Loucy (cell line): ENCODE data around the gene PPP3CA.

Experiments
- H2AFZ ChIP-seq: fragments of 200-600 bp; sonication (generic); 2 replicates; pipeline ENCODE4 v1.6.0; 2016; ENCODE audit warnings: antibody characterized with exemption, mild to moderate bottlenecking, low read length, moderate library complexity
- H3F3A ChIP-seq: fragments of 200-600 bp; 2 replicates; pipeline ENCODE4 v1.6.0; 2016; ENCODE audit warnings: antibody characterized with exemption, low read depth, mild to moderate bottlenecking
- H3K27me3 ChIP-seq: fragments of 200-600 bp; sonication (generic); 2 replicates; pipeline ENCODE4 v1.6.1; 2014; ENCODE audit warnings: low read length, mild to moderate bottlenecking; ENCODE audit not compliant: insufficient read depth, poor library complexity, severe bottlenecking
- H3K36me3 ChIP-seq: fragments of 200-600 bp; sonication (generic); 2 replicates; pipeline ENCODE4 v1.6.1; 2016; ENCODE audit warnings: low read length; ENCODE audit not compliant: insufficient read depth
- H3K4me1 ChIP-seq: fragments of 200-600 bp; sonication (generic); 2 replicates; pipeline ENCODE4 v1.5.1; 2014; ENCODE audit warnings: low read length, mild to moderate bottlenecking; ENCODE audit not compliant: insufficient read depth, poor library complexity, severe bottlenecking
- H3K4me2 ChIP-seq: fragments of 200-600 bp; sonication (generic); 2 replicates; pipeline ENCODE4 v1.6.0; 2014; ENCODE audit warnings: antibody characterized with exemption, low read length, low read depth, mild to moderate bottlenecking; ENCODE audit not compliant: poor library complexity, severe bottlenecking
- H3K4me3 ChIP-seq: fragments of 200-600 bp; sonication (generic); 2 replicates; pipeline ENCODE4 v1.5.1; 2014; ENCODE audit warnings: low read length, mild to moderate bottlenecking, mixed read lengths; ENCODE audit not compliant: poor library complexity, severe bottlenecking
- H3K79me2 ChIP-seq: fragments of 200-600 bp; sonication (generic); 2 replicates; pipeline ENCODE4 v1.6.1; 2014; ENCODE audit warnings: low read length; ENCODE audit not compliant: insufficient read depth
- H3K9ac ChIP-seq: fragments of 200-600 bp; sonication (generic); 2 replicates; pipeline ENCODE4 v1.6.0; 2014; ENCODE audit warnings: mild to moderate bottlenecking, low read depth, low read length, moderate library complexity; ENCODE audit not compliant: poor library complexity, severe bottlenecking
- H3K9me2 ChIP-seq: fragments of 200-600 bp; sonication (generic); replicated peaks from 2 replicates; pipeline ENCODE4 v1.6.1; 2016; ENCODE audit warnings: low read depth, low read length, mixed read lengths
- H3K9me3 ChIP-seq: fragments of 200-600 bp; sonication (generic); 2 replicates; pipeline ENCODE4 v1.6.1; 2014; ENCODE audit warnings: mild to moderate bottlenecking, antibody characterized with exemption, low read length, low read depth; ENCODE audit not compliant: insufficient read depth
- H4K20me1 ChIP-seq: fragments of 200-600 bp; sonication (generic); 2 replicates; pipeline ENCODE4 v1.6.0; 2014; ENCODE audit warnings: antibody characterized with exemption, low read length, mild to moderate bottlenecking; ENCODE audit not compliant: insufficient read depth, poor library complexity, severe bottlenecking
- CTCF ChIP-seq: fragments of 200-600 bp; sonication (generic); conservative IDR thresholded peaks from 2 replicates; pipeline ENCODE4 v1.5.1; 2014; ENCODE audit warnings: mild to moderate bottlenecking, antibody characterized with exemption, low read length
- EZH2phosphoT487 ChIP-seq: fragments of 200-600 bp; IDR thresholded peaks from 2 replicates; pipeline ENCODE4 v1.6.1; 2018; ENCODE audit warnings: antibody characterized with exemption, mild to moderate bottlenecking, moderate library complexity, borderline replicate concordance

The PPP3CA gene

DNA sequence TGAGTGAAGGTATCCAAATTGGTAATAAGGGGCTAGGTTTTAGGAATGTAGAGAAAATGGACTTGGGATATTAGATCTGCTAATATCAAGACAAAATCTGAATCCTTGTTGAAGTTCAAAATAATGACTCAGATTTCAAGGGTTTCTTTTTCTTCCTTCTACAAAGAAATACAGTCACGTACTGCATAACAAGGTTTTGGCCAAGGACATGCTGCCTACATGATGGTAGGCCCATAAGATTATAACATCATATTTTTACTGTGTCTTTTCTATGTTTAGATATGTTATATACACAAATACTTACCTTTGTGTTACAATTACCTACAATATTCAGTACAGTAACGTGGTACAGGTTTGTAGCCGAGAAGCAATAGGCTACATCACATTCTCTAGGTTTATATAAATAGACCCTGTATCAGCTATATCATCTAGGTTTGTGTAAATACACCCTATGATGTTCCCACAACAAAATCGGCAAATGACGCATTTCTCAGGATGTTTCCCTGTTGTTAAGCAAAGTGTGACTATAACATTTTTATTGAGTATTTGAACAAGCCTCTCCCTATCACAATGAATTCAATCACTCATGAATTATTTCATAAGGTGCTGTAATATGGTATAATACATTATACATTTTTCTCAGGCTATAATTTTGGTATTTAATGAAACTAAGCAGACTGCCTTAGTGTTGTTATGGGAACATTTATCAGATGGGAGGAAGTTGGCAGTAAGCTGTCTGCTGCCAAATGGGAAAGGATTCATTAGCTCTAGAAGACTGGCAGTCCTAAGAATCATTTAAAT lies 186.3 kb downstream of the PPP3CA start:
- no peak for TF ChIP-seq CTCF
- TF ChIP-seq EZH2phosphoT487, result no peak
- H3K9me2 ChIP-seq, result no peaks in the 10 kb centered on the region
- no peaks in the 10 kb centered on the region for H3K9me3 ChIP-seq
- no peak overlapping the region for H3K4me2 ChIP-seq
- H2AFZ ChIP-seq, result no peak overlapping the region
- no peaks in the 10 kb centered on the region for H3K79me2 ChIP-seq
- no peaks in the 10 kb centered on the region for H3F3A ChIP-seq
- no peaks in the 10 kb centered on the region for H4K20me1 ChIP-seq
- H3K4me3 ChIP-seq, result no peak overlapping the region
- H3K36me3 ChIP-seq, result no peaks in the 10 kb centered on the region
- peaks cover 9% of the 10 kb centered on the region for H3K4me1 ChIP-seq
- no peak overlapping the region for H3K9ac ChIP-seq
- H3K27me3 ChIP-seq, result no peaks in the 10 kb centered on the region

DNA sequence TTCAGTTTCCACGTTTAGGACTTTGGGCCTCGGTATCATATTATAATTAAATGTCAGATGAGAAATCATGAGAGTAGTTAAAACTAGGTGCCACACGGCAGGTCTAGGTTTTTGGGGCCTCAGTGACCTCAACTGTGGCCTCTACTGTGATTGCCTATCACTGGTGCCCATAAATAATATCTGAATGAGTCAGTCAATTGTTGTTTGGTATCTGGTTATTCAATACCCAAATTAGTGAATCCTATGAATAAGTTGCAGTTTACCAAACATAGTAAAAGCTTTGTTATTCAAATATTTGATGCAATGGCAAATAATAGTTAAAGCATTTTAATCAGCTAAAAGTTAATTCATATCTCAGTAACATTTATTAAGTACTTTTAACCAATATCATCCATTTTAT lies 188.8 kb downstream of the PPP3CA start:
- Histone ChIP-seq H3K27me3 (no peaks in the 10 kb centered on the region), H3K4me3 (no peak overlapping the region), H4K20me1 (no peaks in the 10 kb centered on the region), H3K4me2 (no peak overlapping the region), H3F3A (no peaks in the 10 kb centered on the region), H3K4me1 (peaks cover 16% of the 10 kb centered on the region), H3K36me3 (no peaks in the 10 kb centered on the region), H3K9me2 (no peaks in the 10 kb centered on the region), H2AFZ (no peak overlapping the region), H3K9me3 (no peaks in the 10 kb centered on the region), H3K79me2 (no peaks in the 10 kb centered on the region), H3K9ac (no peak overlapping the region)
- TF ChIP-seq CTCF, result no peak
- no peak for TF ChIP-seq EZH2phosphoT487

DNA sequence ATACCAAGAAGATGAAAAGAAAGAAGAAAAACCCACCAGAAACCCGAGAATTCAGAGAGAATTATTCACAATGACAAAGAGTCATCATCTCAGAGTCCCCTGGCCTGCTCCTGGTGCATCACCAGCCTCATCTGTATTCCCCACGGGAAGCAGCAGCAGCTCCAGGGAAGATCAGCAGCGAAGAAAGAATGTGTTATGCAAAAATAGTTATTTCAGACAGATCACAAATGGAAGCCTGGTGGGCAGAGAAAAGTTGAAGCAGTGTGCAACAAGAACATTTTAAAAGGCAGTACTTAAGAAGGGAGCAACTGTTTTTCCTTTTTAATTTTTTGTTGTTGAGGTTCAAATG lies 189.2 kb downstream of the PPP3CA start:
- TF ChIP-seq CTCF (no peak), EZH2phosphoT487 (no peak)
- Histone ChIP-seq H3K79me2 (no peaks in the 10 kb centered on the region), H3K9me3 (no peaks in the 10 kb centered on the region), H3K9me2 (no peaks in the 10 kb centered on the region), H3K9ac (no peak overlapping the region), H3K4me2 (no peak overlapping the region), H3K36me3 (no peaks in the 10 kb centered on the region), H3K4me1 (peaks cover 17% of the 10 kb centered on the region), H3K27me3 (no peaks in the 10 kb centered on the region), H2AFZ (no peak overlapping the region), H4K20me1 (no peaks in the 10 kb centered on the region), H3F3A (no peaks in the 10 kb centered on the region), H3K4me3 (no peak overlapping the region)
